Measurements from ENCODE around the gene SLC9A3.

Gene SLC9A3

DNA sequence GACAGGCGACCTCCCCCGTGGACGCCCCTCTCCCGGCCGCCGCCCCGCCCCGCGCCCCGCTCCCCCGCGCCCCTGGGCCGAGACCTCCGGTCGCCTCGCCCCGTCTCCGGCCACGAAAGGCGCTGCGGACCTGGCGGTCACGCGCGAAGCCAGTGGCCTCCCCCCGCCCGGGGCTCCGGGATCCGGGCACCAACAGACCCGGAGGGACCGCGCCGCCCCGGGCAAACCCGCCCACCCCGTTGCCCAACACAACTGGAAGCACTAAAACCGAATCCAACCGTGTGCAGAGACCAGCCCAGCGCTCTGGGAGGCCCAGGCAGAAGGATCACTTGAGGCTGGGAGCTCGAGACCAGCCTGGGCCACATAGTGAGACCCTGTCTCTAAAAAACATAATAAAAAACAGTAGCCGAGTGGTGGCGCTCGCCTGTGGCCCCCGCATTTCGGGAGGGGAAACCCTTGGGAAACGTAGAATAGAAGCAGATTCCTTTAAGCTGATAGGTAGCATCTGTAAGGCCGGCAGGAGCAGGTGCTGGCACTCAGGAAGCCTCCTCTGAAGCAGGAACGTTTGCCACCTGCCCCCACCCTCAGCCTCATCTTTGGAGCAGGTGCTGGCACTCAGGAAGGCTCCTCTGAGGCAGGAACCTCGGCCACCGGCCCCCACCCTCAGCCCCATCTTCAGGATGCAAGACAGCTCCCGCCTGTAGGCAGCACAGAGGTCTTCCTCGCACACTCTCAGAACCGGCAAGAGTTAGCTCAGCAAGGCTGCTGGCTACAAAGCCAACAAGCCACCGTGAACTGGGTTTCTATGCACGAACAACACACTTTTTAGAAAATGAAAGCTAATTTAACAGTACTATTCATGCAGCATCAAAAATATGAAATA, 4.6 kb upstream of the SLC9A3 start:
- ATAC-seq = no peak
- TF ChIP-seq, protein P1, sequence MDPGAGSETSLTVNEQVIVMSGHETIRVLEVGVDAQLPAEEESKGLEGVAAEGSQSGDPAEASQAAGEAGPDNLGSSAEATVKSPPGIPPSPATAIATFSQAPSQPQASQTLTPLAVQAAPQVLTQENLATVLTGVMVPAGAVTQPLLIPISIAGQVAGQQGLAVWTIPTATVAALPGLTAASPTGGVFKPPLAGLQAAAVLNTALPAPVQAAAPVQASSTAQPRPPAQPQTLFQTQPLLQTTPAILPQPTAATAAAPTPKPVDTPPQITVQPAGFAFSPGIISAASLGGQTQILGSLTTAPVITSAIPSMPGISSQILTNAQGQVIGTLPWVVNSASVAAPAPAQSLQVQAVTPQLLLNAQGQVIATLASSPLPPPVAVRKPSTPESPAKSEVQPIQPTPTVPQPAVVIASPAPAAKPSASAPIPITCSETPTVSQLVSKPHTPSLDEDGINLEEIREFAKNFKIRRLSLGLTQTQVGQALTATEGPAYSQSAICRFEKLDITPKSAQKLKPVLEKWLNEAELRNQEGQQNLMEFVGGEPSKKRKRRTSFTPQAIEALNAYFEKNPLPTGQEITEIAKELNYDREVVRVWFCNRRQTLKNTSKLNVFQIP (CRISPR knock-in tag; IDR thresholded peaks at IDR 0.05; ENCODE audit: borderline replicate concordance, low read depth) = no peak
- TF ChIP-seq CREB5 (CRISPR knock-in tag; IDR thresholded peaks at IDR 0.05; ENCODE audit: low read depth) = no peak
- no peak for TF ChIP-seq GLIS3 (CRISPR knock-in tag; IDR thresholded peaks at IDR 0.05)
- no peak for TF ChIP-seq ESRRG (CRISPR knock-in tag; IDR thresholded peaks at IDR 0.05)
- TF ChIP-seq ZFP30 (CRISPR knock-in tag; IDR thresholded peaks at IDR 0.05) = no peak
- TF ChIP-seq CSRNP3 (CRISPR knock-in tag; IDR thresholded peaks at IDR 0.05) = no peak
- no peak for TF ChIP-seq PPARA (CRISPR knock-in tag; IDR thresholded peaks at IDR 0.05; ENCODE audit: borderline replicate concordance)
- TF ChIP-seq ZNF70 (CRISPR knock-in tag; IDR thresholded peaks at IDR 0.05) = no peak
- TF ChIP-seq ZNF565 (CRISPR knock-in tag; conservative IDR thresholded peaks at IDR 0.05; ENCODE audit: low read depth) = no peak
- TF ChIP-seq OSR1 (CRISPR knock-in tag; IDR thresholded peaks at IDR 0.05) = no peak
- no peak for TF ChIP-seq TOX (CRISPR knock-in tag; IDR thresholded peaks at IDR 0.05; ENCODE audit: borderline replicate concordance)
- no peak for TF ChIP-seq SNAI2 (CRISPR knock-in tag; IDR thresholded peaks at IDR 0.05)
- TF ChIP-seq ISL1 (CRISPR knock-in tag; IDR thresholded peaks at IDR 0.05) = no peak
- no peak for TF ChIP-seq ARNTL (CRISPR knock-in tag; IDR thresholded peaks at IDR 0.05; ENCODE audit: borderline replicate concordance, low read depth)
- TF ChIP-seq RARB (CRISPR knock-in tag; IDR thresholded peaks at IDR 0.05) = no peak

- no peak for ATAC-seq
- TF ChIP-seq, protein P1 (CRISPR knock-in tag; IDR thresholded peaks at IDR 0.05; ENCODE audit: borderline replicate concordance, low read depth) = no peak
- no peak for TF ChIP-seq ISL1 (CRISPR knock-in tag; IDR thresholded peaks at IDR 0.05)
- no peak for TF ChIP-seq ZNF70 (CRISPR knock-in tag; IDR thresholded peaks at IDR 0.05)
- TF ChIP-seq SNAI2 (CRISPR knock-in tag; IDR thresholded peaks at IDR 0.05) = no peak
- TF ChIP-seq ESRRG (CRISPR knock-in tag; IDR thresholded peaks at IDR 0.05) = no peak
- TF ChIP-seq, protein P2, sequence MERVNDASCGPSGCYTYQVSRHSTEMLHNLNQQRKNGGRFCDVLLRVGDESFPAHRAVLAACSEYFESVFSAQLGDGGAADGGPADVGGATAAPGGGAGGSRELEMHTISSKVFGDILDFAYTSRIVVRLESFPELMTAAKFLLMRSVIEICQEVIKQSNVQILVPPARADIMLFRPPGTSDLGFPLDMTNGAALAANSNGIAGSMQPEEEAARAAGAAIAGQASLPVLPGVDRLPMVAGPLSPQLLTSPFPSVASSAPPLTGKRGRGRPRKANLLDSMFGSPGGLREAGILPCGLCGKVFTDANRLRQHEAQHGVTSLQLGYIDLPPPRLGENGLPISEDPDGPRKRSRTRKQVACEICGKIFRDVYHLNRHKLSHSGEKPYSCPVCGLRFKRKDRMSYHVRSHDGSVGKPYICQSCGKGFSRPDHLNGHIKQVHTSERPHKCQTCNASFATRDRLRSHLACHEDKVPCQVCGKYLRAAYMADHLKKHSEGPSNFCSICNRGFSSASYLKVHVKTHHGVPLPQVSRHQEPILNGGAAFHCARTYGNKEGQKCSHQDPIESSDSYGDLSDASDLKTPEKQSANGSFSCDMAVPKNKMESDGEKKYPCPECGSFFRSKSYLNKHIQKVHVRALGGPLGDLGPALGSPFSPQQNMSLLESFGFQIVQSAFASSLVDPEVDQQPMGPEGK (CRISPR knock-in tag; IDR thresholded peaks at IDR 0.05; ENCODE audit: borderline replicate concordance) = no peak
- TF ChIP-seq OSR1 (CRISPR knock-in tag; IDR thresholded peaks at IDR 0.05) = no peak
- TF ChIP-seq ZNF565 (CRISPR knock-in tag; conservative IDR thresholded peaks at IDR 0.05; ENCODE audit: low read depth) = no peak
- TF ChIP-seq PPARA (CRISPR knock-in tag; IDR thresholded peaks at IDR 0.05; ENCODE audit: borderline replicate concordance) = no peak
- no peak for TF ChIP-seq CREB5 (CRISPR knock-in tag; IDR thresholded peaks at IDR 0.05; ENCODE audit: low read depth)
- no peak for TF ChIP-seq CSDC2 (CRISPR knock-in tag; IDR thresholded peaks at IDR 0.05)
- TF ChIP-seq, protein P3, sequence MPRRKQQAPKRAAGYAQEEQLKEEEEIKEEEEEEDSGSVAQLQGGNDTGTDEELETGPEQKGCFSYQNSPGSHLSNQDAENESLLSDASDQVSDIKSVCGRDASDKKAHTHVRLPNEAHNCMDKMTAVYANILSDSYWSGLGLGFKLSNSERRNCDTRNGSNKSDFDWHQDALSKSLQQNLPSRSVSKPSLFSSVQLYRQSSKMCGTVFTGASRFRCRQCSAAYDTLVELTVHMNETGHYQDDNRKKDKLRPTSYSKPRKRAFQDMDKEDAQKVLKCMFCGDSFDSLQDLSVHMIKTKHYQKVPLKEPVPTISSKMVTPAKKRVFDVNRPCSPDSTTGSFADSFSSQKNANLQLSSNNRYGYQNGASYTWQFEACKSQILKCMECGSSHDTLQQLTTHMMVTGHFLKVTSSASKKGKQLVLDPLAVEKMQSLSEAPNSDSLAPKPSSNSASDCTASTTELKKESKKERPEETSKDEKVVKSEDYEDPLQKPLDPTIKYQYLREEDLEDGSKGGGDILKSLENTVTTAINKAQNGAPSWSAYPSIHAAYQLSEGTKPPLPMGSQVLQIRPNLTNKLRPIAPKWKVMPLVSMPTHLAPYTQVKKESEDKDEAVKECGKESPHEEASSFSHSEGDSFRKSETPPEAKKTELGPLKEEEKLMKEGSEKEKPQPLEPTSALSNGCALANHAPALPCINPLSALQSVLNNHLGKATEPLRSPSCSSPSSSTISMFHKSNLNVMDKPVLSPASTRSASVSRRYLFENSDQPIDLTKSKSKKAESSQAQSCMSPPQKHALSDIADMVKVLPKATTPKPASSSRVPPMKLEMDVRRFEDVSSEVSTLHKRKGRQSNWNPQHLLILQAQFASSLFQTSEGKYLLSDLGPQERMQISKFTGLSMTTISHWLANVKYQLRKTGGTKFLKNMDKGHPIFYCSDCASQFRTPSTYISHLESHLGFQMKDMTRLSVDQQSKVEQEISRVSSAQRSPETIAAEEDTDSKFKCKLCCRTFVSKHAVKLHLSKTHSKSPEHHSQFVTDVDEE (CRISPR knock-in tag; IDR thresholded peaks at IDR 0.05) = no peak
- no peak for TF ChIP-seq ZFP30 (CRISPR knock-in tag; IDR thresholded peaks at IDR 0.05)
- no peak for TF ChIP-seq RARB (CRISPR knock-in tag; IDR thresholded peaks at IDR 0.05)
- no peak for TF ChIP-seq CSRNP3 (CRISPR knock-in tag; IDR thresholded peaks at IDR 0.05)
Measured at GRCh38 chr5:527646-528628, 3.7 kb upstream of the SLC9A3 start.

Data from SK-N-SH treated with all-trans-retinoic acid at 6 μM for 48 hours (cell line).